Endometrium (tissue), 2 donors: ENCODE results near the gene GRAMD1C.

Source experiments
- FAIRE-seq: peaks from 2 replicates; lab custom pipeline; 2012; peaks lifted over from hg19 to GRCh38; lab: Jason Lieb, UNC
- donor health status: control.
- donor health status: control.

GRAMD1C gene

GRCh38 chr3:113953677-113954076 is 115.1 kb downstream of the GRAMD1C start:
- FAIRE-seq, result no peak

GRCh38 chr3:113954091-113954685 is 115.6 kb downstream of the GRAMD1C start:
- no peak for FAIRE-seq

- no peak for FAIRE-seq
Observed at GRCh38 chr3:113963879-113964278, 125.3 kb downstream of the GRAMD1C start.

GRCh38 chr3:113966172-113966571 is 127.6 kb downstream of the GRAMD1C start:
- no peak for FAIRE-seq

- FAIRE-seq, result no peak
Observed at GRCh38 chr3:113968986-113969385, 130.4 kb downstream of the GRAMD1C start.

GRCh38 chr3:113977822-113978221 is 139.2 kb downstream of the GRAMD1C start:
- FAIRE-seq, result no peak

- no peak for FAIRE-seq
Observed at GRCh38 chr3:113979916-113980315, 141.3 kb downstream of the GRAMD1C start.

- FAIRE-seq, result no peak
Observed at GRCh38 chr3:113981803-113982202, 143.2 kb downstream of the GRAMD1C start.

- FAIRE-seq, result no peak
Observed at GRCh38 chr3:113983544-113983943, 145.0 kb downstream of the GRAMD1C start.

GRCh38 chr3:113985541-113985940 is 147.0 kb downstream of the GRAMD1C start:
- FAIRE-seq, result no peak
